Measurements from ENCODE around the gene TRAF3IP3. TPM values are rescaled to one million over a fixed set of nuclear protein-coding genes. Genes with fewer than 3 reads are reported as not detected.

Gene TRAF3IP3
- total RNA-seq, 1 experiment from 2014 or later = 0.34 TPM

GRCh38 chr1:209831615-209832014, 75.8 kb downstream of the TRAF3IP3 start (continued):
- TF ChIP-seq, protein P1, sequence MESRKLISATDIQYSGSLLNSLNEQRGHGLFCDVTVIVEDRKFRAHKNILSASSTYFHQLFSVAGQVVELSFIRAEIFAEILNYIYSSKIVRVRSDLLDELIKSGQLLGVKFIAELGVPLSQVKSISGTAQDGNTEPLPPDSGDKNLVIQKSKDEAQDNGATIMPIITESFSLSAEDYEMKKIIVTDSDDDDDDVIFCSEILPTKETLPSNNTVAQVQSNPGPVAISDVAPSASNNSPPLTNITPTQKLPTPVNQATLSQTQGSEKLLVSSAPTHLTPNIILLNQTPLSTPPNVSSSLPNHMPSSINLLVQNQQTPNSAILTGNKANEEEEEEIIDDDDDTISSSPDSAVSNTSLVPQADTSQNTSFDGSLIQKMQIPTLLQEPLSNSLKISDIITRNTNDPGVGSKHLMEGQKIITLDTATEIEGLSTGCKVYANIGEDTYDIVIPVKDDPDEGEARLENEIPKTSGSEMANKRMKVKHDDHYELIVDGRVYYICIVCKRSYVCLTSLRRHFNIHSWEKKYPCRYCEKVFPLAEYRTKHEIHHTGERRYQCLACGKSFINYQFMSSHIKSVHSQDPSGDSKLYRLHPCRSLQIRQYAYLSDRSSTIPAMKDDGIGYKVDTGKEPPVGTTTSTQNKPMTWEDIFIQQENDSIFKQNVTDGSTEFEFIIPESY (IDR thresholded peaks at IDR 0.05; ENCODE audit: extremely low read depth, insufficient replicate concordance, low read length) = no peak
- no peak for TF ChIP-seq CBX3 (IDR thresholded peaks at IDR 0.05; ENCODE audit: low read depth)
- TF ChIP-seq, protein P2, sequence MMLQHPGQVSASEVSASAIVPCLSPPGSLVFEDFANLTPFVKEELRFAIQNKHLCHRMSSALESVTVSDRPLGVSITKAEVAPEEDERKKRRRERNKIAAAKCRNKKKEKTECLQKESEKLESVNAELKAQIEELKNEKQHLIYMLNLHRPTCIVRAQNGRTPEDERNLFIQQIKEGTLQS (IDR thresholded peaks at IDR 0.05) = no peak

Other genes with a start within 250 kb of the TRAF3IP3 start
- gene CAMK1G, start 172.3 kb upstream of the TRAF3IP3 start, total RNA-seq (2021; ENCODE audit: unreplicated experiment) = not detected
- gene LAMB3, start 103.6 kb upstream of the TRAF3IP3 start, total RNA-seq (2021; ENCODE audit: unreplicated experiment) = 70.2 TPM
- not detected for gene G0S2, start 80.6 kb upstream of the TRAF3IP3 start, total RNA-seq (2021; ENCODE audit: unreplicated experiment)
- 0.27 TPM for gene HSD11B1, start 51.2 kb upstream of the TRAF3IP3 start, total RNA-seq (2021; ENCODE audit: unreplicated experiment)
- 5.6 TPM for gene C1orf74, start 28.5 kb downstream of the TRAF3IP3 start, total RNA-seq (2021; ENCODE audit: unreplicated experiment)
- gene IRF6, start 50.1 kb downstream of the TRAF3IP3 start, total RNA-seq (2021; ENCODE audit: unreplicated experiment) = 35.2 TPM
- gene UTP25, start 71.9 kb downstream of the TRAF3IP3 start, total RNA-seq (2021; ENCODE audit: unreplicated experiment) = 12.7 TPM
- gene SYT14, start 182.2 kb downstream of the TRAF3IP3 start, total RNA-seq (2021; ENCODE audit: unreplicated experiment) = 0.07 TPM